Neuronal stem cell (in vitro differentiated cells): ENCODE data around the gene LINC00237.

Experiments used
- DNase-seq: peaks from one replicate; pipeline ENCODE4 v3.0.0-alpha.2; 2013; ENCODE audit warnings: low spot score
- H2AFZ ChIP-seq: one replicate; pipeline ENCODE4 v1.6.1; 2013; ENCODE audit warnings: mild to moderate bottlenecking, low read length, inconsistent platforms
- H2AK5ac ChIP-seq: 2 replicates; pipeline ENCODE4 v1.6.1; 2013; ENCODE audit warnings: low read depth, mild to moderate bottlenecking, inconsistent platforms, low read length, moderate library complexity, mixed read lengths
- H2BK120ac ChIP-seq: 2 replicates; pipeline ENCODE4 v1.6.1; 2013; ENCODE audit warnings: low read depth, mild to moderate bottlenecking, inconsistent platforms, low read length, moderate library complexity, mixed read lengths
- H2BK12ac ChIP-seq: one replicate; pipeline ENCODE4 v1.6.1; 2013; ENCODE audit warnings: low read length, inconsistent platforms
- H2BK15ac ChIP-seq: 2 replicates; pipeline ENCODE4 v1.6.1; 2013; ENCODE audit warnings: mild to moderate bottlenecking, low read length, inconsistent platforms, mixed read lengths
- H2BK5ac ChIP-seq: one replicate; pipeline ENCODE4 v1.6.1; 2013; ENCODE audit warnings: inconsistent platforms, mild to moderate bottlenecking, low read length, moderate library complexity
- H3K14ac ChIP-seq: one replicate; pipeline ENCODE4 v1.6.1; 2013; ENCODE audit warnings: low read length, inconsistent platforms
- H3K18ac ChIP-seq: 2 replicates; pipeline ENCODE4 v1.6.1; 2013; ENCODE audit warnings: low read length, inconsistent platforms
- H3K23ac ChIP-seq: 2 replicates; pipeline ENCODE4 v1.6.1; 2013; ENCODE audit warnings: low read depth, mild to moderate bottlenecking, mixed read lengths, low read length, inconsistent platforms; ENCODE audit not compliant: poor library complexity
- H3K27ac ChIP-seq: replicated peaks from 3 replicates; pipeline ENCODE4 v1.5.1; 2013; ENCODE audit warnings: low read length, inconsistent platforms
- H3K27me3 ChIP-seq, 3 experiments: 2 replicates each; pipeline ENCODE4 v1.6.1; 2013; ENCODE audit warnings: low read length in 3 of 3, mild to moderate bottlenecking in 2 of 3, inconsistent platforms in 1 of 3, low read depth in 1 of 3, mixed read lengths in 1 of 3, moderate library complexity in 1 of 3; ENCODE audit not compliant: control insufficient read depth in 3 of 3, insufficient read depth in 3 of 3
- H3K36me3 ChIP-seq, 2 donors: replicated peaks in 1 of 2; 2 replicates each; pipeline ENCODE4 v1.6.1; 2013; ENCODE audit warnings: low read length in 2 of 2; ENCODE audit not compliant: control insufficient read depth in 2 of 2, insufficient read depth in 2 of 2
- H3K4ac ChIP-seq: 2 replicates; pipeline ENCODE4 v1.6.1; 2013; ENCODE audit warnings: inconsistent platforms, mild to moderate bottlenecking, low read length, moderate library complexity
- H3K4me1 ChIP-seq, 2 donors: 1 replicate in 1 of 2; 2 replicates in 1 of 2; pipeline ENCODE4 v1.6.1; 2013; ENCODE audit warnings: low read length in 2 of 2, low read depth in 1 of 2; ENCODE audit not compliant: control insufficient read depth in 2 of 2, insufficient read depth in 1 of 2
- H3K4me2 ChIP-seq: one replicate; pipeline ENCODE4 v1.6.1; 2013; ENCODE audit warnings: mild to moderate bottlenecking, low read length, inconsistent platforms; ENCODE audit not compliant: insufficient read depth, poor library complexity, severe bottlenecking
- H3K4me3 ChIP-seq, 2 donors: 2 replicates each; pipeline ENCODE4 v1.5.1; 2013; ENCODE audit warnings: low read length in 2 of 2, mild to moderate bottlenecking in 2 of 2, inconsistent platforms in 1 of 2, moderate library complexity in 1 of 2
- H3K79me1 ChIP-seq: one replicate; pipeline ENCODE4 v1.6.1; 2013; ENCODE audit warnings: low read depth, mild to moderate bottlenecking, inconsistent platforms, low read length, moderate library complexity
- H3K9ac ChIP-seq: one replicate; pipeline ENCODE4 v1.6.1; 2013; ENCODE audit warnings: mild to moderate bottlenecking, low read depth, low read length, inconsistent platforms; ENCODE audit not compliant: poor library complexity
- H3K9me3 ChIP-seq, 2 donors: replicated peaks in 1 of 2; 2 replicates each; pipeline versions ENCODE3 to v1.6.1; 2013; ENCODE audit warnings: low read length in 2 of 2, mild to moderate bottlenecking in 2 of 2, inconsistent platforms in 1 of 2, low read depth in 1 of 2, mixed read lengths in 1 of 2, moderate library complexity in 1 of 2; ENCODE audit not compliant: control insufficient read depth in 2 of 2, insufficient read depth in 1 of 2
- H4K8ac ChIP-seq: one replicate; pipeline ENCODE4 v1.6.1; 2013; ENCODE audit warnings: low read depth, mild to moderate bottlenecking, inconsistent platforms, low read length, moderate library complexity
- H4K91ac ChIP-seq: one replicate; pipeline ENCODE4 v1.6.1; 2013; ENCODE audit warnings: low read length, low read depth, mild to moderate bottlenecking, inconsistent platforms; ENCODE audit not compliant: poor library complexity
- WGBS, 2 donors: extraction: QIAGEN DNeasy Blood & Tissue Kit; methylation state at CpG; one replicate each; pipeline ENCODE4 v1.1.7; 2013; ENCODE audit warnings: missing lambda C conversion rate in 2 of 2, mixed read lengths in 1 of 2; ENCODE audit not compliant: insufficient read length in 2 of 2, insufficient replicate concordance in 1 of 2; ENCODE audit errors: extremely low coverage in 2 of 2; 5-methylcytosine and 5-hydroxymethylcytosine counted together

Gene LINC00237

DNA sequence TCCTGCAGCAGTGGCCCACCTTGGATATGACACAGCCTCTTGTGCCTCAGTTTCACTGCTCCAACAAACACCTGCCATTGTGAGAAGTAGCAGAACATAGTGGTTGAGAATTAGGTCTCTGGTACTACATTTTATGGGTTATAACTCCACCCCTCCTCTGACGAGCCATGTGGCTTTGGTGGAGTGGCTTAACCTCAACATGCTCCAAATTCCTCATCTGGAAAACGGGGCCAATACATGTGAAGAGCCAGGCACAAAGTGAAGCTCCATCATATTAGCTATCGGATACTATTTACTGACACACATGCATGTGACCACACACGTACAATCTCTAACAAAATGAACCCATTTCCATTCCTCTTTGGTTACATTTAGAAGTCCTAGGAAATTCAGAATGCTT lies 11.4 kb upstream of the LINC00237 start:
- Histone ChIP-seq H3K14ac (no peak overlapping the region), H3K27ac (no peak overlapping the region), H4K8ac (no peak overlapping the region), H3K4me1 (no peaks in the 10 kb centered on the region), H2BK15ac (no peak overlapping the region), H2BK120ac (no peak overlapping the region), H3K23ac (no peak overlapping the region), H3K4ac (no peak overlapping the region), H3K9me3 (no peaks in the 10 kb centered on the region), H3K36me3 (no peaks in the 10 kb centered on the region), H3K9ac (no peak overlapping the region), H4K91ac (no peak overlapping the region), H2AFZ (no peak overlapping the region), H3K79me1 (no peaks in the 10 kb centered on the region), H2BK12ac (no peak overlapping the region), H3K27me3 (peaks cover 0 to 53% (median 0%) of the 10 kb centered on the region in 3 experiments), H2BK5ac (no peak overlapping the region), H3K4me2 (no peak overlapping the region), H2AK5ac (no peak overlapping the region), H3K4me3 (no peak overlapping the region), H3K18ac (no peak overlapping the region)
- DNase-seq: no peak
- WGBS, 2 donors: no CpG with 5 or more reads among the region's 4 CpGs

DNA sequence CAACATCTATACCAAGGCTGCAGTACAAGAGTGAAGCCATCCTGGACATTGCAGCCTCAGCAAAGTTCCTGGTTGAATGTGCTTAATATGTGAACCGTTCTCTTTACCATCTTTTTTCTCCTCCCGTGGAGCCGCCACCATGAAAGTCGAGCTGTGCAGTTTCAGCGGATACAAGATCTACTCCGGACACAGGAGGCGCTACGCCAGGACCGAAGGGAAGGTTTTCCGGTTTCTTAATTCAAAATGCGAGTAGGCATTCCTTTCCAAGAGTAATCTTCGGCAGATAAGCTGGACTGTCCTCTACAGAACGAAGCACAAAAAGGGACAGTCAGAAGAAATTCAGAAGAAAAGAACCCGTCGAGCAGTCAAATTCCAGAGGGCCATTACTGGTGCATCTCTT lies 8.4 kb upstream of the LINC00237 start:
- Histone ChIP-seq H3K4me1 (no peaks in the 10 kb centered on the region), H4K91ac (no peak overlapping the region), H3K9ac (no peak overlapping the region), H2BK120ac (no peak overlapping the region), H2BK15ac (no peak overlapping the region), H2BK5ac (no peak overlapping the region), H3K4me2 (no peak overlapping the region), H2BK12ac (no peak overlapping the region), H3K9me3 (no peaks in the 10 kb centered on the region), H4K8ac (no peak overlapping the region), H3K18ac (no peak overlapping the region), H3K23ac (no peak overlapping the region), H3K4ac (no peak overlapping the region), H3K36me3 (no peaks in the 10 kb centered on the region), H3K14ac (no peak overlapping the region), H3K4me3 (no peak overlapping the region), H2AFZ (no peak overlapping the region), H3K27me3 (peaks cover 0 to 81% (median 2%) of the 10 kb centered on the region in 3 experiments), H3K27ac (no peak overlapping the region), H2AK5ac (no peak overlapping the region), H3K79me1 (no peaks in the 10 kb centered on the region)
- no peak for DNase-seq
- WGBS, 2 donors: no CpG with 5 or more reads among the region's 15 CpGs

- Histone ChIP-seq H3K79me1 (no peaks in the 10 kb centered on the region), H2BK12ac (no peak overlapping the region), H4K8ac (no peak overlapping the region), H3K4me2 (no peak overlapping the region), H2AFZ (no peak overlapping the region), H3K23ac (no peak overlapping the region), H3K9me3 (no peaks in the 10 kb centered on the region), H3K4ac (no peak overlapping the region), H3K4me1 (no peaks in the 10 kb centered on the region), H3K14ac (no peak overlapping the region), H2AK5ac (no peak overlapping the region), H3K9ac (no peak overlapping the region), H4K91ac (no peak overlapping the region), H3K36me3 (no peaks in the 10 kb centered on the region), H3K27ac (no peak overlapping the region), H2BK5ac (no peak overlapping the region), H3K4me3 (no peak overlapping the region), H3K27me3 (peaks cover 0 to 82% (median 6%) of the 10 kb centered on the region in 3 experiments), H2BK120ac (no peak overlapping the region), H2BK15ac (no peak overlapping the region), H3K18ac (no peak overlapping the region)
- no peak for DNase-seq
- no CpG with 5 or more reads among the region's 4 CpGs for WGBS, 2 donors
Observed at GRCh38 chr20:21113697-21114096, 7.5 kb upstream of the LINC00237 start.

- H4K91ac ChIP-seq: no peak overlapping the region
- no peak overlapping the region for H2BK5ac ChIP-seq
- no peak overlapping the region for H2AFZ ChIP-seq
- no peaks in the 10 kb centered on the region for H3K9me3 ChIP-seq
- peaks cover 4 to 82% (median 23%) of the 10 kb centered on the region in 3 experiments for H3K27me3 ChIP-seq
- no peak for DNase-seq
- H3K79me1 ChIP-seq: no peaks in the 10 kb centered on the region
- H2BK120ac ChIP-seq: no peak overlapping the region
- no peaks in the 10 kb centered on the region for H3K36me3 ChIP-seq
- no peak overlapping the region for H2BK12ac ChIP-seq
- no peak overlapping the region for H3K14ac ChIP-seq
- H2BK15ac ChIP-seq: no peak overlapping the region
- H3K4me3 ChIP-seq: no peak overlapping the region
- no peak overlapping the region for H3K27ac ChIP-seq
- H3K4ac ChIP-seq: no peak overlapping the region
- no CpG with 5 or more reads among the region's 2 CpGs for WGBS, 2 donors
- H3K4me2 ChIP-seq: no peak overlapping the region
- H3K9ac ChIP-seq: no peak overlapping the region
- no peaks in the 10 kb centered on the region for H3K4me1 ChIP-seq
- no peak overlapping the region for H4K8ac ChIP-seq
- no peak overlapping the region for H2AK5ac ChIP-seq
- no peak overlapping the region for H3K23ac ChIP-seq
- H3K18ac ChIP-seq: no peak overlapping the region
Observed at GRCh38 chr20:21111416-21111815, 5.3 kb upstream of the LINC00237 start.
